ENCODE data around the gene C3orf20.

DNA sequence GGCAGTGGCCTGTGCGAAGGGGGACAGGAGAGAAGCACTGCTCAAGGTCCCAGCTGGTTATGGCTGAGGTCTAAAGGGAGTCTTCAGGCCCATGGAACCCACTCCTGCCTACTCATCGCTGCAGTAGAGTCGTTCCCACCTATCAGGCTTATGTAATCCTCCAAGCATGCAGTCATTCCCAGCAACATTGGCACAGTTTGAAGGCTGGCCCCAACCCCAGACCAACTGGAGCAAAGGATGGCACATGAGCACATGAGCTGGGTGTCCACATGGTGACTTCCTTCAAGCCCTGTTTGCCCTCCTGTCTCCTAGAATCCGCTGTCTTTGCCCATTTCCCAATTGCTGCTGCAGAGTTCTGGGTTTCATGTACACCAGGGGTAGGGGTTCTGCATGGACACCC is 83.4 kb downstream of the C3orf20 start:
- TF ChIP-seq, protein P1, sequence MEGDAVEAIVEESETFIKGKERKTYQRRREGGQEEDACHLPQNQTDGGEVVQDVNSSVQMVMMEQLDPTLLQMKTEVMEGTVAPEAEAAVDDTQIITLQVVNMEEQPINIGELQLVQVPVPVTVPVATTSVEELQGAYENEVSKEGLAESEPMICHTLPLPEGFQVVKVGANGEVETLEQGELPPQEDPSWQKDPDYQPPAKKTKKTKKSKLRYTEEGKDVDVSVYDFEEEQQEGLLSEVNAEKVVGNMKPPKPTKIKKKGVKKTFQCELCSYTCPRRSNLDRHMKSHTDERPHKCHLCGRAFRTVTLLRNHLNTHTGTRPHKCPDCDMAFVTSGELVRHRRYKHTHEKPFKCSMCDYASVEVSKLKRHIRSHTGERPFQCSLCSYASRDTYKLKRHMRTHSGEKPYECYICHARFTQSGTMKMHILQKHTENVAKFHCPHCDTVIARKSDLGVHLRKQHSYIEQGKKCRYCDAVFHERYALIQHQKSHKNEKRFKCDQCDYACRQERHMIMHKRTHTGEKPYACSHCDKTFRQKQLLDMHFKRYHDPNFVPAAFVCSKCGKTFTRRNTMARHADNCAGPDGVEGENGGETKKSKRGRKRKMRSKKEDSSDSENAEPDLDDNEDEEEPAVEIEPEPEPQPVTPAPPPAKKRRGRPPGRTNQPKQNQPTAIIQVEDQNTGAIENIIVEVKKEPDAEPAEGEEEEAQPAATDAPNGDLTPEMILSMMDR (IDR thresholded peaks at IDR 0.05) = no peak
- TF ChIP-seq POLR2A (IDR thresholded peaks at IDR 0.05) = no peak

All from esophagus squamous epithelium (tissue), 4 donors.